NCI-H187 (cell line): Measurements from ENCODE around the gene LHX5.
"Not testable (repeated sequence)": the region's sequence is repeated elsewhere in the genome, so short reads cannot be mapped to it uniquely, and the experiment has no call there.

ENCODE experiments used
- DNase-seq, 2 experiments: peaks; one replicate each; lab custom pipeline; 2025; lab: John Stamatoyannopoulos, UW

The LHX5 gene

GRCh38 chr12:113471619-113472171 is at the start of gene LHX5:
TSS of gene LHX5 (minus strand) at chr12:113471871. CDS start at chr12:113471498, 373 bp downstream.
- no peak for DNase-seq

- no peak for DNase-seq
Observed at GRCh38 chr12:113519464-113520307, 48.0 kb upstream of the LHX5 start.

DNA sequence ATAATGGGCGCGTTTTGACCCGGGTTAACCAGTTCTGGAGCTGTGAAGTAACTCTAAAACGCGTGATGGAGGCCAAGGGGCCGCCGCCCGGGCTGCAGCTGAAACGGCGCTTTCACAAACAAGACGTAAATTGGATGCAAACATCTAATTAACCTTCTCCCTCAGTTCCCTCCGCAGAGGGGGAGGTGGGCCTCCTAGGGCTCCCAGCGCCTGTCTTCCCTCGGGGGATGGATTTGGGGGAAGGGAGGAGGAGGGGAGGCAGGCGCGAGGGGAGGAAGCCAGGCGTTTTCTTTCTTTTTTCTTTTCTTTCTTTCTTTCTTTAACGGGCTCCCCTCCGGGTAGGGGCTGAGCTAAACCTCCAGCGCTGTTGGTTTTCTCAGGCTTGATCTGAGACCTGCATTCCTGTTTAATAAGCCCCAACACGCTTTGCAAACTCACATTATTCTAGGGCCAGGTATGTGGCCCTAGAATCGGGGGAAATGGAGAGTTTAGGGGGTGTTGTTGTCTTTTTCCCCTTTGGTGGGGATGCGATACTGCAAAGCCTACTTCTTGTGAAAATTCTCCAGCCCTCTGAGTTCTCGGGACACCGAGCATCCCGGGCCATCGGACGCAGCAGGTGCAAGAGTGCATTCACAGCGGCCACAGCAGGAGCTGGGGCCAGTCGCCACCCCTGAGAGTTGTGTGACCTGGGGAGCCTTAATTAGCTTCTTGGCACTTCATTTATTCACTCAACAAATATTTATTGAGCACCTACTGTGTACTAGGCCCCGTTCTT is 43.6 kb upstream of the LHX5 start:
- no peak for DNase-seq

DNA sequence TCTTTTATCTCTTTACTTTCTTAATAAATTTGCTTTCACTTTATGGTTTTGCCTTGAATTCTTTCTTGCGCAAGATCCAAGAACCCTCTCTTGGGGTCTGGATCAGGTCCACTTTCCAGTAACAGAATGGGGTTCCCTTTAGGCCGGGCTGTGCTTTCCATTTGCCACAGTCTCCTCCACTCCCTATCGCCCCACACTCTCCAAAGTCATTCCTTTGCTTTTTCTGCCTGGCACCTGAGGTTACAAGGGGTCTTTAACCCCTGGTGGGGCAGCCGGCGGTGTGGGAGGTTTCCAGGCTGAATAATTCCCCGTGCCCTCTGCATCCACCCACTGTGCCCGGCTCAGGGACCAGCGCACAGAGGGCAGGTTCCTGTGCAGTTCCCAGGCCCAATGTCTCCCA is 42.9 kb upstream of the LHX5 start:
- DNase-seq = no peak

DNA sequence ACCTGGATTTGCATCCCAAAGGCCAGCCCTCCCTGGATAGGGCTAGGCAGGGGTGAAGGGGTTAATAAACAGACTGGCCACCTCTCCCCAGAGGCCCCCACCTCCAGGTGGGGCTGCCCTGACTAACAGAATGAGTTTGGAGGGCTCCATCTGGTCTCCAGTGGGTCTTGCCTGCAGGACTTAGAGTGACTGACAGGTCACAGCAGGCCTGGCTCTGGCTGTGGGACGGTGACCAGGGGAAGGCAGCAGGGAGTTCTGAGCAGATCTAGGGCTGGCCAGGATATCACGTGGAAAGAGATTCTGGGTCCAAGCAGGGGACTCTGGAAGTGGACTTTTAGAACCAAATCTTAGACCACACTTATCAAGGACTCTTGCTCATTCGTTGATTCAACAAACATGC is 40.9 kb upstream of the LHX5 start:
- no peak for DNase-seq

GRCh38 chr12:113506867-113507266 is 35.2 kb upstream of the LHX5 start:
- DNase-seq = no peak

DNA sequence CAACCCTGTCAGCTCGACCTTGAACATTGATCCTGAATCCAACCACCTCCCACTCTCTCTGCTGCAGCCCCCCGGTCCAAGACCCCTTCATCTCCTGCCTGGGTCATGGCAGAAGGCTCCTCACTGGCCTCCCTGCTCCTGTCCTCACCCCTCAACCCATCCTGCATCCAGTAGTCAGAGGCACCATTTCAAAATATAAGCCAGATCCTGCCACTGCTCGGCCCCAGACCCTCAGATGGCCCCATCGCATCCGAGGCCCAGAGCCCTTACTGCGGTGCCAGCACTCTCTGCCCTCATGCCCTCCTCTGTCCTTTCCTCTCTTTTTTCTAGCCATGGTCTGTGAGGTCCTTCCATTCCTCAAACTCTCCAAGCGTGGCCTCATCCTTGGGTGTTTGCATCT is 34.3 kb upstream of the LHX5 start:
- no peak for DNase-seq

DNA sequence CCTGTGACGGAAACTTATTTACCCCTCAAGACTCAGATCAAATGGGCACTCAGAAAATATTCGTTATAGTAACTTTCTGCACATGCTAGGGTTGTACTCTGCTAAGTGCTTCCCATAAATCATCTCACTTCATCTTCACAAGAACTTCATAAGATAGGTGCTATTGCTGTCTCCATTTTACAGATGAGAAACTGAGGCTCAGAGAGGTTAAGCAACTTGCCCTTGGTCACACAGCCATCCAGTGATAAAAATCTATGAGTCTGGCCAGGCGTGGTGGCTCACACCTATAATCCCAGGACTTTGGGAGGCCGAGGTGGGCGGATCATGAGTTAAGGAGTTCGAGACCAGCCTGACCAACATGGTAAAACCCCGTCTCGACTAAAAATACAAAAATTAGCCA is 33.2 kb upstream of the LHX5 start:
- no peak for DNase-seq

DNA sequence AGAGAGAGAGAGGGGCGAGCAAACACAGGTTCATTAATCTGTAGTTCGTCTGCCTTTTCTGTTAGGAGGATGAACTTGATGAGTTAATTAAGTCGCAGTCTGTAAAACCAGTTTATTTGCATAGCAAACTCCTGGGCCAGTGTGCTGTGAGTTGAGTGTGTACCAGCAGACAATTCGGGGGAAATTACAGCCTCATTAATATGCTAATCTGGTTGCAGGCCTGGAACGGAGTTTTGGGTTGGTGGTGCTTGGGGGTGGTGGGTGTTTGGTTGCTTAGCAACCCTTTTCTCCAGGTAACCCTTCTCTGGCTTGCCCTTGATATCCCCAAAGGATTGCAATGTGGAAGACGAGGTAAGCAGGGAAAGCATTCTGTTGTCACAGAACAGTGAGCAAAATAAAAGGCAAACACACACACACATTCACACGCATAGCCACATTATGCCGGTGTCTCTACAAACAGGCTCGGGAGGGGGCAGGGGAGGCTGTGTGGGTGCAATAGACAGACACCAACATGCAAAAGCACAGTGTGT is 29.2 kb upstream of the LHX5 start:
- no peak for DNase-seq

DNA sequence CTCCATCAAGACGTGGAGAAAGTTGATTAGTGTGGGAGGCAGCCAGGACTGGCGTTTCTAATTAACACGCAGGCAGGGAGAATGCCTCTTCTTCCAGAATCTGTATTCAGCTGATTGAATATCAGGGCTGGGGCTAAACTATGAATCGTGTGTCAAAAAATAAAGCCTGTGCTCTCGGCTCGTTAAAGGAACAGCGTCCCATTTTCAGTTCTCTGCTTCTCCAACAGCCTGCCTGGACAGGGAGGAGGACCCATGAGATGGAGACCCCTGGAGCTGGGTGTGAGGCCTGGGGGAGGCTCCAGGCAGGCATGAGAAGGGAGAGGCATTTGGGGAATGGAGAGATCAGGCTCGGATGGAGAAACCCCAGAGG is 28.6 kb upstream of the LHX5 start:
- DNase-seq = no peak

- DNase-seq = no peak
Observed at GRCh38 chr12:113498490-113498889, 26.8 kb upstream of the LHX5 start.

DNA sequence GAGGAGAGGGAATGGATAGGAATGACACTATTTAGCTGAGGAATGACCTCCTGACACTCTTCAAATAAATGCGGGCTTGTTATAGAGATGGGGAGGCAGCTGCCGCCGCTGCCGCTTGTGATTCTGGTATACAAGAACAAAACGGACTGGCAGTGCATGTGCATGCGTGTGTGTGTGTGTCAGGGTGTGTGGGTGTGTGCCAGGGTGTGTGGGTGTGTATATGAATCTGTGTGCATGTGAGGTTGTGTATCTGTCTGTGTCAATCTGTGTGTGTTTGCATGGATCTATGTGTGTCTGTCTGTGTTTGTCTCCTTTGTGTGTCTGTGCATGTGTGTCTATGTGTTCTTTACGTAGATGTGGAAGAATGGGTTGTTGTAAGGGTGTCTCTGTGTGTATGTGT is 26.0 kb upstream of the LHX5 start:
- no peak for DNase-seq

- DNase-seq = not testable (repeated sequence)
Observed at GRCh38 chr12:113495941-113496340, 24.3 kb upstream of the LHX5 start.

DNA sequence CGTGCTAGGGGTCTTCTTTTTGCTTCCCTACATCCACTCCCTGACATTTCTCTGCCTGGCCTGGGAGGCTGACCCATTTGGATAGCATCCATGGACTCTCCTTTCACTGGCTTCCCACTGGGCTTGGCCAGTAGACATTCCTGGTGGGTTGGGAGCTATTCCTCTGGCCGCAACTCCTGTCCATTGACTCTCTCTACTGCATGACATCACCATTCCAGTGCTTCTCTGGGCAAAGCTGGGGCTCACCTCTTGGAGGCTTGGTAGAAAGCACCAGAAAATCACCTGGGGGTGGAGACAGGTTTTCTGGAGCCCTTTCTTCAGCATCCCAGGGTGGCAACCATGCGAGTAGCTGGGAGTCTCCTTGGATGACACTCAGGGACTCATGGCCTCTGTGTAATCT is 16.7 kb upstream of the LHX5 start:
- DNase-seq = no peak

- DNase-seq = no peak
Observed at GRCh38 chr12:113486722-113487121, 15.1 kb upstream of the LHX5 start.

- no peak for DNase-seq
Observed at GRCh38 chr12:113485330-113485729, 13.7 kb upstream of the LHX5 start.

DNA sequence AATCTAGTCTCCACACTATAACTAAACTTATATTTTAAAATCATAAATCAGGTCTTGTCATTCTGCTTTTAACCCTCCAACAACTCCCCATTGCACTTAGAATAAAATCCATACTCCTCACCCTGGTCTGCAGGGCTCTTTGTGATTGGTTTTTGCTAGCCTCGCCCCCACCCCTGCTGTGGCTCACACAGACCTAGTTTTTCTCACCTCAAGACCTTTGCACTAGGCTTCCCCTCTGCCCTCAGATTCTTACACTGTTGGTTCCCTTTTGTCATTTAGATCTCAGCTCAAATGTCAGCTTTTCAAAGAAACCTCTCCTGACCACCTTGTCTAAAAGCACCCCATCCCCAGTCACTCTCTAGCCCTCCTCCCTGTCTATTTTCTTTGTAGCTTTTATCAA is 10.7 kb upstream of the LHX5 start:
- no peak for DNase-seq

GRCh38 chr12:113480336-113480971 is 8.8 kb upstream of the LHX5 start:
- no peak for DNase-seq

DNA sequence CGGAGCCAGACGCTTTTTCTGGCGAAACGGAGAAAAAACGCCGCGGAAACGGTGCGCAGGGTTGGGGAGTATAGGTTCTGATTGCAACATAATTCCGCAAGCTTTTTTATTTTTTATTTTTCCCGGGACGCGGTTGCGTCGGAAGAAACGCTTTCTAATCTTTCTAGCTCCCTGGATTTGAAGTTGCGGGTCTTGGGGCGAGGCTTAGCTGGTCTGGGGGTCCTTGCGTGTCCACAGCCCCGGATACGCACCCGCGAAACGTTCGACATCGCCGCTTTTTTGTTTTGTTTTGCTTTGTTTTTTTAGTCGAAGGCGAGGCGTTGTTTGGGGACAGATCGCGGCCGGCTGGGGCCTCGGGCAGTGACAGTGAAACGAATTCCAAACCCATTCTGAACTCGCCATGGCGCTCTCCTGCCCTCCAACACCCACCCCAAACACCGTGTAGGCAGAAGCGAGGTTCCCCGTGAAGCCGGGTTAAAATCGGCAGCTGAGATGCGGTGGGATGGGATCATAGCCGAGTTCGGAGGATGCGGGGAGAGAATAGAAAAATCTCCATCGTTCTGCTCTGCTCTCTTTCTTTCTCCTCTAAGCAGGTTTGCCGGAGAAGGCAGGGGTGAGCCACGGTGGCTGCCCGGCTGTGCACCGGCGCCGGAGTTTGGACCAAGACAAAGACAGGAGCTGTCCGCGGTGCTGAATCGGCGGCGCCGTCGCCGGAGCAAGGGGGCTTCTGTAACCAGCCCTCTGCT is 8.1 kb upstream of the LHX5 start:
- no peak for DNase-seq

DNA sequence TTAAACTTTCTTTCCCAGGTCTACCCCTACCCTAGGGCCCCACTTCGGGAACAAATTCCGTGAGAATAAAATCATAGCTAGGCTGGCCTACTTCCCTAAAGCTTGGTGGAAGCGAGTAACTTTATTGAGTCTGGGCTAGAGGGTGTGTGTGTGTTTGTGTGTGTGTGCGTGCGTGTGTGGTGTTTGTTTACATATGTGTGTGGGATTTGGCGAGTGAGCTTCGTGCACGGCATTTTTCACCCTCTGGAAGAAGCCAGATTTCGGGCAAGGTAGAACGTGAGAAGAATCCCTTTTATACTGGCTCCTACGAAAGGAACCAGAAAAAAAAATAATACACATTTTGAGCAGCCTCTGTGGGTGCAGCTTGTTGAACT is 7.5 kb upstream of the LHX5 start:
- DNase-seq = no peak

DNA sequence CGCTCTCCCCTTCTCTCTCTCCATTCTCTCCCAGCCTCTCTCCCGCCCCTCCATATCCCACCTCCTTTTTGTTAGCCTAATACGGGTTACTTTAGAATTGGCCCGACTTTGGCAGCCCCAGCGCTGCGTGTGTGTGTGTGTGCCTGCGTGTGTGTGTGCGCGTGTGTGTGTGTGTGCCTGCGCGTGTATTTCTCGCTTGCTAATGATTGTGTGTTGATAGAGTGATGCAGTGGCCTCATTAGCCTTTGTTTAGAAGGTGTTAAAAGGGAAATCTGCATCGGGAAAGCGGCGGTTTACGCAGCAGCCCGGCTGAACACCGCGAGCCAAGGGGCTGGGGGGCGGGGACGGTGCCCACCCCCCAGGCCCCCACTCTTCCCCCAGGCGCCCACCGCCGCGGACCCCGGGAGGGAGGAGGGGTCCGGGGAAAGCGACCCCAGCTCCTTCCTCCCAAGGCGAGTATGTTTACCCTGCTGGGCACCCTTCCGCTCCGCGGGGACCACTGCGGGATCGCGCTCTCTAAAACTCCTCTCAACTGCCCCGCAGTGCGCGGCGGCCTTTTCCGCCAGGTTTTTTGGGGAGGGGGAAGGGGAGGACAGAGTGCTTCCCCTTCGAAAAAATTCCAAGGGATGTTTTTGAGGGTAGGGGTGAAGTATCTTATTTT is 6.8 kb upstream of the LHX5 start:
- no peak for DNase-seq
